Subcutaneous adipose tissue (tissue), 4 donors: ENCODE measurements around the gene TOM1. TPM values are rescaled to one million over a fixed set of nuclear protein-coding genes. Genes with fewer than 3 reads are reported as not detected.

Experiments used
- CTCF ChIP-seq: fragments of 450-650 bp; IDR thresholded peaks from one replicate; pipeline ENCODE4 v1.5.1; 2016; ENCODE audit warnings: low read depth, mild to moderate bottlenecking, control low read depth, antibody characterized with exemption, moderate library complexity
- total RNA-seq, 4 donors: library from RNA; depleted of rRNA; stranded (reverse); fragments of >200 nt; gene quantifications; one replicate each; pipeline ENCODE4 v1.1.0, GENCODE V29; 2016

The TOM1 gene
- total RNA-seq, 4 donors from 2014 or later, result 54.5 to 94.4 (median 76.9) TPM

GRCh38 chr22:35348026-35348590, 48.4 kb downstream of the TOM1 start:
- TF ChIP-seq CTCF, result no peak

GRCh38 chr22:35348703-35349102, 49.0 kb downstream of the TOM1 start:
- no peak for TF ChIP-seq CTCF

DNA sequence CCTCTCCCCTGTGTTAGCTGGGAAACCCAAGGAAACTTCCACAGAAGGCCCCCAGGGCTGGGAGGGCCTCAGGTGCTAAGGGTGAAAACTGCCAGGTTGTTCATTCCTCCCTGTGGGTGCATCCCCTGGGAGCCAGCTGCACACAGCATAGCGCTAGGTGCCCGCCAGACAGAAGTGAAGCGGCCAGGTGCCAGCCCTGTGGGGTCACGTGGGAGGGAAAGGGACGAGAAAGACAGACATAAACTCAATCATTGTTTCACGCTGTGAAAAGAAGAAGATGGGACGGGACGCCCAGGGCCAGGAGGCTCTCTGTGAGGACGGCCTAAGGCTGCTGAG, 49.6 kb downstream of the TOM1 start:
- no peak for TF ChIP-seq CTCF

GRCh38 chr22:35349704-35350538, 50.2 kb downstream of the TOM1 start:
- no peak for TF ChIP-seq CTCF

- TF ChIP-seq CTCF, result no peak
Observed at GRCh38 chr22:35350539-35351503, 51.1 kb downstream of the TOM1 start.

DNA sequence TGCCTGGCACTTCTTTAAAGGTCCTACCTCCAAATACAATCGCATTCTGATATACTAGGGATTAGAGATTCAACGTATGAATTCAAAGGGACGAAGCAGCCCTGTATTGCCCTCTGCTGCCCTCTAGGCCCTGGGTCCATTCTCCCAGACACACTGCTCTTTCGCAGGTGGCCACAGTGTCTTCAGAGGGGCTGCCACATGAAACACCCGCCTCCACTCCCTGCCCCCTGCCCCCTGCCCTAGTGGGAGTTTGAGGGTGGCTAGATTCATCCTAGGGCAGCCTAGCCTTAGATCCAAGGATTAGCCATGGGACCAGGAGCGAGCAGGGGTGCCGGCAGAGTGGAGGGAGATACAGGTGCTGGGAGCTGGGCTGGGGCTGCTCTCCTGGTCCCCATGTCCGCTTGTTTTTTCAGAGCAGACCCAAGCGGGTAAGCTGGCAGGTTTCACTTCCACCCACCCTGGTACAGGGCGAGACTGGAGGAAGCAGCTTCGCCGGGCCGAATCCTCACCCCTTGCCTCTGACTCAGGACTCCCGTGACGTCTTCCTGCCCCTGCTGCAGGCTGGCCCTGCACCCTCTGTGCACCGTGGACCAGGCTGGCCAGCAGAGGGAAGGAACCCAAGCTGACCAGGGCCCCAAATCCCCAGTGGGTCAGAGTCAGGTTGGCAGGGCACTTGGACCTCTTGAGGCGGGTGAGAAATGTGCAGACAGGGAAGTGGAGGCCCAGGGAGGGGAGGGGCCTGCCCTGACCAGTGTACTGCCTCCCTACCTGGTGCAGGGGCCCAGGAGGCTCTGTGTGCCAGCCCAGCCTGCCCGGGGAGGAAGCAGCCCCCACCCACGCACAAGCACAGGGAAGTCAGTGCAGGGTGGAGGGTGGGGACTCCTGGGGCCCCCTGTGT, 52.8 kb downstream of the TOM1 start:
- TF ChIP-seq CTCF, result no peak
